Duodenal mucosa (tissue), 2 donors: ENCODE measurements around the gene ZNF215.

ENCODE experiments used
- H3K27ac ChIP-seq: one replicate; pipeline ENCODE4 v1.7.0; 2013; ENCODE audit warnings: low read depth, low read length
- H3K27me3 ChIP-seq, 2 donors: one replicate each; pipeline ENCODE4 v1.7.0; 2013; ENCODE audit warnings: low read length in 2 of 2, control low read depth in 1 of 2; ENCODE audit not compliant: insufficient read depth in 2 of 2, control insufficient read depth in 1 of 2
- H3K36me3 ChIP-seq, 2 donors: one replicate each; pipeline ENCODE4 v1.7.0; 2013; ENCODE audit warnings: low read length in 2 of 2, control low read depth in 1 of 2; ENCODE audit not compliant: insufficient read depth in 2 of 2, control insufficient read depth in 1 of 2
- H3K4me1 ChIP-seq, 2 donors: one replicate each; pipeline ENCODE4 v1.7.0; 2013; ENCODE audit warnings: low read length in 2 of 2, control low read depth in 1 of 2; ENCODE audit not compliant: insufficient read depth in 2 of 2, control insufficient read depth in 1 of 2
- H3K4me3 ChIP-seq, 2 donors: one replicate each; pipeline ENCODE4 v1.7.0; 2013; ENCODE audit warnings: low read length in 2 of 2, low read depth in 1 of 2
- H3K9ac ChIP-seq, 2 donors: one replicate each; pipeline ENCODE4 v1.7.0; 2013; ENCODE audit warnings: low read length in 2 of 2, low read depth in 1 of 2
- H3K9me3 ChIP-seq, 2 donors: one replicate each; pipeline ENCODE4 v1.7.0; 2013; ENCODE audit warnings: low read length in 2 of 2, control low read depth in 1 of 2; ENCODE audit not compliant: control insufficient read depth in 1 of 2

The ZNF215 gene

GRCh38 chr11:6988506-6988905 is 62.3 kb downstream of the ZNF215 start:
- Histone ChIP-seq H3K27me3 (no peaks in the 10 kb centered on the region), H3K36me3 (no peaks in the 10 kb centered on the region), H3K9me3 (no peaks in the 10 kb centered on the region), H3K4me3 (no peak overlapping the region), H3K4me1 (no peaks in the 10 kb centered on the region), H3K27ac (no peak overlapping the region), H3K9ac (no peak overlapping the region)

DNA sequence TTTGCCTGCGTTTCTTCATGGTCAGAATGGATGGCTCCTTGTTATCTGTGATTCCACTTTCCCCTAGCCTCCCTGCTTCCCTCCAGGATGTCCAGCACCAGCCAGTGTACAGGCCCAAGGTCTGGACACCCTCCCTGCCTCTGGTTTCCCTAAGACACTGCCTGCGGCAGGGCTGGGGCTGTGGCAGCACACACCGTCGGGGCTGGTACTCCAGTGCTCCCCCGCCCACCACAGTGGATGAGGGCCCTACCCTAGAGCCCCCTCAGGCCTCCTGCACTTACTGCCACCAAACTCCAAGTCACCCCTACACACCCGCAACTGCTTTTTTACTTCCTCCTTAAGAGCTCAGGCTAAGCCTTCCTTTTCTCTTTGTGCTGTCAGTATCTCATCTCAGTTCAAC is 65.0 kb downstream of the ZNF215 start:
- Histone ChIP-seq H3K27ac (no peak overlapping the region), H3K27me3 (no peaks in the 10 kb centered on the region), H3K4me1 (no peaks in the 10 kb centered on the region), H3K9ac (no peak overlapping the region), H3K4me3 (no peak overlapping the region), H3K9me3 (no peaks in the 10 kb centered on the region), H3K36me3 (no peaks in the 10 kb centered on the region)

DNA sequence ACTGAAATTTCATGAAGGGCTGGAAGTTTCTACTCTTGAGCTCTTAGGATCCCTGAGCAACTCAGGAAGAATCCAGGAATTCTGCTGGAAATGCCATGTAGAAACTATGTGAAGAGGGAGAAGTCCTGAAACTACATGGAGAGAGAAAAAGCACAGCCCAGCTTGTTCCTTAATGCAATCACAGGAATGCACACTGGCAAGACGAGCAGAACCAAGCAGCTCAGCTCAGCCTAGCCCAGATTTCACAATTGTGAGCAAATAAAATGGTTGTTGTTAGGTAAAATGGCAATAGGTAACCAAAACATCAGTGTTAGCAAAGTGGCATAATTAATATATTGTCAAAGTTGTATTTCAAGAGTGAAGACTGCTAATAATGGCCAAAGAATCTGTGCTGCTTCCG is 65.8 kb downstream of the ZNF215 start:
- no peak overlapping the region for H3K27ac ChIP-seq
- H3K9me3 ChIP-seq = no peaks in the 10 kb centered on the region
- H3K9ac ChIP-seq = no peak overlapping the region
- no peak overlapping the region for H3K4me3 ChIP-seq
- no peaks in the 10 kb centered on the region for H3K36me3 ChIP-seq
- no peaks in the 10 kb centered on the region for H3K27me3 ChIP-seq
- H3K4me1 ChIP-seq = no peaks in the 10 kb centered on the region

DNA sequence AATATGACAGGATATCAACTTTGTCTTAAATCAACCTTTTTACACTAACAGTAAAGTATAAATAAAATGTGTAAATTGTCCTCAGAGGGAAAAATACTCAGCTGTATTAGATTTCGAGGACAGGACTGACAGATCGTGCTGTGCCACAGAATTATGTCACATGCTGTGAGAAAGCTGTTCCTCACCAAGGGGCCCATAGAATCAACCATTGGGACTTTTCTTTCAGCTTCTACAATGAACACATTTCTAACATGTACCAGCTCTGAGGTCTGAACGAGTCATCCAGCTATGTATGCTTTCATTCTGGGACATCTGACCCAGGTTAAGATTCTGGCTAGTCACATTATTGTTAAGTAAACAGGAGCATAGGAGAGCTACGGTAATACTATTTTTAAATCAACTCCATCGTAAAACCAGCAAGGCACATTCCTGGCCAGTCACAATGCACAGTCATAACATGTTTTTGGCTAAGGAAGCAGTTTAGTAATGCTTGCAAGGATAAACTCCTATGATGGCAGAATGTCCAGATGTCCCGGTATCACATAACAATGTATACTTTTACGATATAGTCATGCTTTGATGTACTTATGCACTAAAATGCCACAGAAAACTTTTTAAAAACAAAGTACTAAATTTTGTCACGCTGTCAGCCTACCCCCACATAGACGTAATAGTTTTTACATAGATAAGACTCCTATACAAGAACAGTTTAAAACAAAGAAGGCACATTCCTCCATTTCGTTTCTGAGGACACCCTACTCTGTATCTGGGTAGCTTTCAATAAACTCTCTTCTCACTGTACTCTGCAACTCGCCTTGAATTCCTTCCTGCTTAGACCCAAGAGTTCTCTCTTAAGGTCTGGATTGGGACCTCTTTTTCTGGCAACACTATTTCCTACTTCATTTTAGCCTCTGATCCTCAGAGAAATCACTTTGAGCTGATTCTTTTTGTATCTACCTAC is 66.5 kb downstream of the ZNF215 start:
- H3K9me3 ChIP-seq = no peaks in the 10 kb centered on the region
- no peak overlapping the region for H3K27ac ChIP-seq
- no peaks in the 10 kb centered on the region for H3K27me3 ChIP-seq
- no peak overlapping the region for H3K9ac ChIP-seq
- H3K36me3 ChIP-seq = no peaks in the 10 kb centered on the region
- H3K4me1 ChIP-seq = no peaks in the 10 kb centered on the region
- H3K4me3 ChIP-seq = no peak overlapping the region

DNA sequence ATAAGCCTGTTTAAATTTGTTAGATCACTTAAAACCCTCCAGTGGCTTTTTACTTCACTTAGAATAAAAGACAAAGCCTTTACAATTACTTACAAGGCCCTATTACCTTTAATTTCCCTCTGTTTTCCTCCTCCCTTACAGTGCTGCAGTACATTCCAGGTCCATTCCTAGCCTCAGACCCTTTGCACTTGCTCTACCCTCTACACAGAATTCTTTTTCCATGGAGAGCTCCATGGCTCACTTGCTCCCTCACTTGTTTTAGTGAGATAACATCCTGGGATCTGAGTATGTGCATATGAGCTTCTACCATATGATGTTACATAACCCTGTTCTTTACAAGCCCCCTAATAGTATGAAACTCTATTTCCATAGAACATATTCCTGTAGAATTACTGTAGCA is 69.5 kb downstream of the ZNF215 start:
- Histone ChIP-seq H3K27ac (no peak overlapping the region), H3K27me3 (no peaks in the 10 kb centered on the region), H3K4me1 (no peaks in the 10 kb centered on the region), H3K36me3 (peaks cover 0 to 6% of the 10 kb centered on the region in 2 donors), H3K9me3 (no peaks in the 10 kb centered on the region), H3K4me3 (no peak overlapping the region), H3K9ac (no peak overlapping the region)

- Histone ChIP-seq H3K27me3 (no peaks in the 10 kb centered on the region), H3K9ac (no peak overlapping the region), H3K4me3 (no peak overlapping the region), H3K36me3 (peaks cover 0 to 6% of the 10 kb centered on the region in 2 donors), H3K27ac (no peak overlapping the region), H3K9me3 (no peaks in the 10 kb centered on the region), H3K4me1 (no peaks in the 10 kb centered on the region)
Measured at GRCh38 chr11:7004482-7004881, 78.3 kb downstream of the ZNF215 start.
